Measurements from ENCODE around the gene GATA3. TPM values are rescaled to one million over a fixed set of nuclear protein-coding genes. Genes with fewer than 3 reads are reported as not detected.

The GATA3 gene
- total and polyA plus RNA-seq, 2 experiments from 2014 or later = 2.4 to 15.4 TPM

DNA sequence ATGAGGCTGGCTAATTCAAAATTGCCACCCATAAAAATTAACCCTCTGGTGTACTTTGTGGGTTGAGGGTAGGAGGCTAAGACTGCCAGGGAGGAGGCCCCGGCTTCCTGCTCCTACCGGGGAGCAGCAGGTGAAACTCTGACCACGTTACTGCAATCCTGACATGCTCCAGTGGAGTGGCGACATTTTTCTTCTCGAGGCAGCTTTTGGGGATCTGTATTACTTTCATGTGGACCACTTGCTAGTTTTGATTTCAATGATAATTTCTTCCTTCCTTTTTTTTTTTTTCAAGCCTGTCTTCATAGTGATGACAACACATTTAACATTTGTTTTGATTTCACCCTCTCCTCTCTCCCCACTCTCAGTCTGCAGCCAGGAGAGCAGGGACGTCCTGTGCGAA lies 14.6 kb downstream of the GATA3 start:
- no peak overlapping the region for H2AFZ ChIP-seq
- no peaks in the 10 kb centered on the region for H3K36me3 ChIP-seq (replicated peaks; ENCODE audit: insufficient read depth, low read depth)
- no peaks in the 10 kb centered on the region for H3K9me2 ChIP-seq (replicated peaks; ENCODE audit: insufficient read depth)
- H3K4me1 ChIP-seq (ENCODE audit: insufficient read depth) = no peaks in the 10 kb centered on the region
- peaks cover 7% of the 10 kb centered on the region for H3K27me3 ChIP-seq
- DNase-seq (ENCODE audit: low spot score) = no peak
- TF ChIP-seq EZH2phosphoT487 (IDR thresholded peaks at IDR 0.05; ENCODE audit: low read depth, severe bottlenecking, unreplicated experiment) (no peak), EZH2 (IDR thresholded peaks at IDR 0.05; ENCODE audit: borderline replicate concordance) (no peak)
- TF ChIP-seq, protein P1, sequence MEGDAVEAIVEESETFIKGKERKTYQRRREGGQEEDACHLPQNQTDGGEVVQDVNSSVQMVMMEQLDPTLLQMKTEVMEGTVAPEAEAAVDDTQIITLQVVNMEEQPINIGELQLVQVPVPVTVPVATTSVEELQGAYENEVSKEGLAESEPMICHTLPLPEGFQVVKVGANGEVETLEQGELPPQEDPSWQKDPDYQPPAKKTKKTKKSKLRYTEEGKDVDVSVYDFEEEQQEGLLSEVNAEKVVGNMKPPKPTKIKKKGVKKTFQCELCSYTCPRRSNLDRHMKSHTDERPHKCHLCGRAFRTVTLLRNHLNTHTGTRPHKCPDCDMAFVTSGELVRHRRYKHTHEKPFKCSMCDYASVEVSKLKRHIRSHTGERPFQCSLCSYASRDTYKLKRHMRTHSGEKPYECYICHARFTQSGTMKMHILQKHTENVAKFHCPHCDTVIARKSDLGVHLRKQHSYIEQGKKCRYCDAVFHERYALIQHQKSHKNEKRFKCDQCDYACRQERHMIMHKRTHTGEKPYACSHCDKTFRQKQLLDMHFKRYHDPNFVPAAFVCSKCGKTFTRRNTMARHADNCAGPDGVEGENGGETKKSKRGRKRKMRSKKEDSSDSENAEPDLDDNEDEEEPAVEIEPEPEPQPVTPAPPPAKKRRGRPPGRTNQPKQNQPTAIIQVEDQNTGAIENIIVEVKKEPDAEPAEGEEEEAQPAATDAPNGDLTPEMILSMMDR (IDR thresholded peaks at IDR 0.05; ENCODE audit: poor library complexity) = no peak
- H3K4me2 ChIP-seq = no peak overlapping the region
- 91% methylated on average over 7 of the region's 7 CpGs for WGBS (ENCODE audit: low lambda C conversion rate, missing lambda C conversion rate)
- H3K9me3 ChIP-seq (ENCODE audit: low read depth) = no peaks in the 10 kb centered on the region
- H3K27ac ChIP-seq = no peak overlapping the region
- no peaks in the 10 kb centered on the region for H4K20me1 ChIP-seq (ENCODE audit: insufficient read depth, poor library complexity, severe bottlenecking)
- H3K4me3 ChIP-seq = no peak overlapping the region
- H3K79me2 ChIP-seq = no peaks in the 10 kb centered on the region

DNA sequence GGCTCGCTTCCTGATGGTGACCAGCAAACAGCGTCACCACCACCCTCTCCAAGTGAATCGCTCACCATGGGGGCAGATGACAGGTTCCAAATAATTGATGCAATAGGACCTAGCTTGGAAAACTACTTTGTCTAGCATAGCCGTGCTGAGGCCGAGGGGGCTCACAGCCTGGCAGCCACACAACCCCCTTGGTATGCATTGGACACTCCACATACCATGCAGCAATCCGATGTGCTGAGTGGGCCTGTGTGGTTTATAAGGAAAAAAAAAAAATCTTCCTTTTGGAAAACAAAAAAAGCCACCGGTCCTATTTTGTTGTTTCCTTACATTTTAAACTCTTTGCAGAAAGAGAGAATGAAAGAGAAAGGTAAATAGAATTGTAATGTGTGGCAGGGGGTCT lies 15.1 kb downstream of the GATA3 start:
- no peaks in the 10 kb centered on the region for H3K9me3 ChIP-seq (ENCODE audit: low read depth)
- no peaks in the 10 kb centered on the region for H4K20me1 ChIP-seq (ENCODE audit: insufficient read depth, poor library complexity, severe bottlenecking)
- WGBS (ENCODE audit: low lambda C conversion rate, missing lambda C conversion rate) = 94% methylated on average over 7 of the region's 7 CpGs
- no peaks in the 10 kb centered on the region for H3K4me1 ChIP-seq (ENCODE audit: insufficient read depth)
- no peak overlapping the region for H3K4me2 ChIP-seq
- no peak overlapping the region for H3K27ac ChIP-seq
- H3K79me2 ChIP-seq = no peaks in the 10 kb centered on the region
- no peaks in the 10 kb centered on the region for H3K9me2 ChIP-seq (replicated peaks; ENCODE audit: insufficient read depth)
- no peaks in the 10 kb centered on the region for H3K36me3 ChIP-seq (replicated peaks; ENCODE audit: insufficient read depth, low read depth)
- DNase-seq (ENCODE audit: low spot score) = no peak
- no peak overlapping the region for H3K4me3 ChIP-seq
- TF ChIP-seq EZH2phosphoT487 (IDR thresholded peaks at IDR 0.05; ENCODE audit: low read depth, severe bottlenecking, unreplicated experiment) (no peak), EZH2 (IDR thresholded peaks at IDR 0.05; ENCODE audit: borderline replicate concordance) (no peak)
- TF ChIP-seq, protein P1 (IDR thresholded peaks at IDR 0.05; ENCODE audit: poor library complexity) = no peak
- H3K27me3 ChIP-seq = peaks cover 2% of the 10 kb centered on the region
- no peak overlapping the region for H2AFZ ChIP-seq

DNA sequence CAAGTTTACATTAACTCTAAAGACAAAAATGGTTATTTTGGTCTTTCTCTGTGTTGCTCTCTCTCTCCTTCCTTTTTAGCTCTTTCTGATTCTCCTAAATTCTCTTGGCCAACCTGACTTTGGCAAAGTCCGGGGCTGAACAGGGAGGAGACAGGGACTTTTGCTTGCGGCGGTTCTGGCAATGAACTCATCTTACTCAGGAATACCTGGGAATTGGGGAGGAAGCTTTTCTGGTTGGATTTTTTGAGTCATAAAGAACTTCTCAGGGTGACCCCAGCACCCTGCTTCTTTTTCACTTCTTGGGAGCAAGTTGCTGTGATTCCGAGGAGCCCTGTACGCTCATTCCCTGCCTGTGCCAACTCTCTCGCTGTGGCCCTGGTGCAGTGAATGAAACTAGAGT lies 16.0 kb downstream of the GATA3 start:
- Histone ChIP-seq H3K4me2 (no peak overlapping the region), H2AFZ (no peak overlapping the region), H3K4me1 (ENCODE audit: insufficient read depth) (no peaks in the 10 kb centered on the region), H3K27me3 (no peaks in the 10 kb centered on the region), H3K36me3 (replicated peaks; ENCODE audit: insufficient read depth, low read depth) (no peaks in the 10 kb centered on the region), H3K9me2 (replicated peaks; ENCODE audit: insufficient read depth) (no peaks in the 10 kb centered on the region), H3K4me3 (no peak overlapping the region), H3K9me3 (ENCODE audit: low read depth) (no peaks in the 10 kb centered on the region), H3K79me2 (no peaks in the 10 kb centered on the region), H3K27ac (no peak overlapping the region), H4K20me1 (ENCODE audit: insufficient read depth, poor library complexity, severe bottlenecking) (no peaks in the 10 kb centered on the region)
- WGBS (ENCODE audit: low lambda C conversion rate, missing lambda C conversion rate) = 95% methylated on average over 6 of the region's 6 CpGs
- DNase-seq (ENCODE audit: low spot score) = no peak
- TF ChIP-seq, protein P1 (IDR thresholded peaks at IDR 0.05; ENCODE audit: poor library complexity) = no peak
- TF ChIP-seq EZH2 (IDR thresholded peaks at IDR 0.05; ENCODE audit: borderline replicate concordance) = no peak
- TF ChIP-seq EZH2phosphoT487 (IDR thresholded peaks at IDR 0.05; ENCODE audit: low read depth, severe bottlenecking, unreplicated experiment) = no peak

DNA sequence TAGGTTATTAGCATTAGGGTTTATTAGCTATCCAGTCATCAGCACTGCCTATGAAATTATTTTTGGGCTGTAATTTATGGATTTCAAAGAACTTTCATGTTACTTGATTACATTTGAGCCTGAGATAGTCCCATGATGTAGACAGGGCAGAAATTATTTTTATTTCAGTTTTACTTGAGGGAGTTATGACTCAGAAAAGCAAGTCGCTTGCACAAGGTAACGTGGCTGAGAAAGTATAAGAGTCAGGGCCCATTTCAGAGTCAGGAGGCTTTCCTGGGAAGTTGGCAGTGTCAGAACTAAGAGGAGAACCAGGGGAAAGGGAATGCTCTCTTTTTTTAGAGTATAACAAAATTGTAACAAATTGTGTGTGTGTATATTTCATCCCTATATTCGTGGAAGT lies 16.5 kb downstream of the GATA3 start:
- no peak overlapping the region for H3K4me2 ChIP-seq
- no peaks in the 10 kb centered on the region for H3K36me3 ChIP-seq (replicated peaks; ENCODE audit: insufficient read depth, low read depth)
- H3K79me2 ChIP-seq = no peaks in the 10 kb centered on the region
- H3K9me2 ChIP-seq (replicated peaks; ENCODE audit: insufficient read depth) = no peaks in the 10 kb centered on the region
- no peaks in the 10 kb centered on the region for H4K20me1 ChIP-seq (ENCODE audit: insufficient read depth, poor library complexity, severe bottlenecking)
- no peak for DNase-seq (ENCODE audit: low spot score)
- TF ChIP-seq EZH2phosphoT487 (IDR thresholded peaks at IDR 0.05; ENCODE audit: low read depth, severe bottlenecking, unreplicated experiment) (no peak), EZH2 (IDR thresholded peaks at IDR 0.05; ENCODE audit: borderline replicate concordance) (no peak)
- TF ChIP-seq, protein P1 (IDR thresholded peaks at IDR 0.05; ENCODE audit: poor library complexity) = no peak
- H3K4me1 ChIP-seq (ENCODE audit: insufficient read depth) = no peaks in the 10 kb centered on the region
- no peak overlapping the region for H2AFZ ChIP-seq
- no peak overlapping the region for H3K27ac ChIP-seq
- H3K27me3 ChIP-seq = no peaks in the 10 kb centered on the region
- 94% methylated on average over 3 of the region's 3 CpGs for WGBS (ENCODE audit: low lambda C conversion rate, missing lambda C conversion rate)
- no peak overlapping the region for H3K4me3 ChIP-seq
- H3K9me3 ChIP-seq (ENCODE audit: low read depth) = no peaks in the 10 kb centered on the region

All from hepatocyte (in vitro differentiated cells).